ENCODE results near the gene ACO2. TPM values are rescaled to one million over a fixed set of nuclear protein-coding genes. Genes with fewer than 3 reads are reported as not detected.

ACO2 gene
- total and polyA plus RNA-seq, 2 of the 13 experiments (the other 11 are each of a cell fraction or from before 2014, with no cell fraction given): 19.2 to 45.6 TPM

DNA sequence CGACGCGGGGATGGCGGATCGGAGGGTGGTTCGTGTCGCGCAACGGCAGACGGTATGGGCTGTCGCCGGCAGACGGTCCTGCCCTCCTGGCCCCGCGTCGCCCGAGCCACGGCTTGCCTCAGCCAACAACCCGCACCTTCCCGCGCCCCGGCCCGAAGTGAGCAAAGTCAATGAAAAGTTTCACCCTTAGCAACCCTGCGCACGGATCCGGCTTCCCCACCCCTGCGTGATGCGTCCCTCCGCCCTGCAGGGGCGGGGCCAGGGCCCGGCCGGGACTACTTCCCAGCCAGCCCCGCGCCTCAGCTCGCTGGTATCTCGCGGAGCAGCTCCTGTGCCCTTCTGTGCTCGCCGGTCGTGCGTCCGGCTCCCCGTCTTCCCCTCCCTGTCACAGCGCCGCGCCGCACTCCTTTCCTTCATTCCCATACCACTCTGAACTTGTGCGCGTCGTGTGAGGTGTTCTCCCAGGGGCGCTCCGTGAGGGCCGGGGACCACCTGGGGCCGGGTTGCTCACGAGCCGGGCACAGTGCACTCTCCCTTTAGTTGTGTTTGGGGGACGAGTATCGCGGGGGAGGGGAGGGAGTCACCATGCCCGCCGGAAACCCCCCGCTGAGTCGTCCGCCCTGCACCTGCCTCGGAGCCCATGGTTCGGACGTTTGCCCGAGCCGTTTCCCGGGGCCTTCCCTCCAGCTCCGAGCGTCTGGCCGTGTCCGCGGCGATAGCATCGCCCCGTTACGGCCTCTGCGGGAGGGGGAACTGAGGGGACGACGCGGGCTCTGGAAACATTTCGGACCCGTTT, 22.1 kb upstream of the ACO2 start, which contains the start of gene TOB2 (continued):
- TF ChIP-seq ZNF513 (CRISPR knock-in tag; conservative IDR thresholded peaks at IDR 0.05) (peak; percentile 98; the same call in 1 of the 2 replicates), ATF5 (CRISPR knock-in tag; IDR thresholded peaks at IDR 0.05; ENCODE audit: low read depth) (peak; percentile 91), ZNF317 (CRISPR knock-in tag; IDR thresholded peaks at IDR 0.05) (peak; percentile 86), RXRB (CRISPR knock-in tag; IDR thresholded peaks at IDR 0.05; ENCODE audit: borderline replicate concordance) (peak; percentile 92), FOXK1 (CRISPR knock-in tag; IDR thresholded peaks at IDR 0.05; ENCODE audit: borderline replicate concordance, low read depth) (peak; percentile 89; the same call in 1 of the 2 replicates), SALL1 (CRISPR knock-in tag; IDR thresholded peaks at IDR 0.05) (peak; percentile 96), ZNF138 (CRISPR knock-in tag; IDR thresholded peaks at IDR 0.05; ENCODE audit: low read depth) (peak; percentile 82; the same call in 1 of the 2 replicates), FOXM1 (CRISPR knock-in tag; IDR thresholded peaks at IDR 0.05) (no peak), ZNF790 (CRISPR knock-in tag; IDR thresholded peaks at IDR 0.05; ENCODE audit: borderline replicate concordance) (peak; percentile 97), RNF2 (conservative IDR thresholded peaks at IDR 0.05; ENCODE audit: low read depth) (no peak; the same call in 1 of the 2 replicates), NFKB2 (CRISPR knock-in tag; IDR thresholded peaks at IDR 0.05; ENCODE audit: borderline replicate concordance) (peak; percentile 97), TAF15 (IDR thresholded peaks at IDR 0.05; ENCODE audit: low read depth, low read length, poor library complexity, severe bottlenecking) (peak; percentile 96), ZFP36L2 (CRISPR knock-in tag; IDR thresholded peaks at IDR 0.05) (peak; percentile 95; the same call in 1 of the 2 replicates), ZNF12 (CRISPR knock-in tag; IDR thresholded peaks at IDR 0.05) (peak; percentile 88), HNRNPLL (IDR thresholded peaks at IDR 0.05; ENCODE audit: low read depth, low read length, poor library complexity, severe bottlenecking) (peak; percentile 61), GTF2F1 (IDR thresholded peaks at IDR 0.05; ENCODE audit: low read length) (peak; percentile 86), NR2F6 (IDR thresholded peaks at IDR 0.05) (peak; percentile 63), NR2F6 (CRISPR knock-in tag; IDR thresholded peaks at IDR 0.05) (peak; percentile 89), CENPT (CRISPR knock-in tag; IDR thresholded peaks at IDR 0.05; ENCODE audit: low read depth) (peak; percentile 86), U2AF1 (optimal IDR thresholded peaks at IDR 0.05; ENCODE audit: low read depth, low read length) (peak; percentile 98)
- TF ChIP-seq, protein P1, sequence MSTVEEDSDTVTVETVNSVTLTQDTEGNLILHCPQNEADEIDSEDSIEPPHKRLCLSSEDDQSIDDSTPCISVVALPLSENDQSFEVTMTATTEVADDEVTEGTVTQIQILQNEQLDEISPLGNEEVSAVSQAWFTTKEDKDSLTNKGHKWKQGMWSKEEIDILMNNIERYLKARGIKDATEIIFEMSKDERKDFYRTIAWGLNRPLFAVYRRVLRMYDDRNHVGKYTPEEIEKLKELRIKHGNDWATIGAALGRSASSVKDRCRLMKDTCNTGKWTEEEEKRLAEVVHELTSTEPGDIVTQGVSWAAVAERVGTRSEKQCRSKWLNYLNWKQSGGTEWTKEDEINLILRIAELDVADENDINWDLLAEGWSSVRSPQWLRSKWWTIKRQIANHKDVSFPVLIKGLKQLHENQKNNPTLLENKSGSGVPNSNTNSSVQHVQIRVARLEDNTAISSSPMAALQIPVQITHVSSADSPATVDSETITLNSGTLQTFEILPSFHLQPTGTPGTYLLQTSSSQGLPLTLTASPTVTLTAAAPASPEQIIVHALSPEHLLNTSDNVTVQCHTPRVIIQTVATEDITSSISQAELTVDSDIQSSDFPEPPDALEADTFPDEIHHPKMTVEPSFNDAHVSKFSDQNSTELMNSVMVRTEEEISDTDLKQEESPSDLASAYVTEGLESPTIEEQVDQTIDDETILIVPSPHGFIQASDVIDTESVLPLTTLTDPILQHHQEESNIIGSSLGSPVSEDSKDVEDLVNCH (CRISPR knock-in tag; IDR thresholded peaks at IDR 0.05): no peak
- TF ChIP-seq, protein P2, sequence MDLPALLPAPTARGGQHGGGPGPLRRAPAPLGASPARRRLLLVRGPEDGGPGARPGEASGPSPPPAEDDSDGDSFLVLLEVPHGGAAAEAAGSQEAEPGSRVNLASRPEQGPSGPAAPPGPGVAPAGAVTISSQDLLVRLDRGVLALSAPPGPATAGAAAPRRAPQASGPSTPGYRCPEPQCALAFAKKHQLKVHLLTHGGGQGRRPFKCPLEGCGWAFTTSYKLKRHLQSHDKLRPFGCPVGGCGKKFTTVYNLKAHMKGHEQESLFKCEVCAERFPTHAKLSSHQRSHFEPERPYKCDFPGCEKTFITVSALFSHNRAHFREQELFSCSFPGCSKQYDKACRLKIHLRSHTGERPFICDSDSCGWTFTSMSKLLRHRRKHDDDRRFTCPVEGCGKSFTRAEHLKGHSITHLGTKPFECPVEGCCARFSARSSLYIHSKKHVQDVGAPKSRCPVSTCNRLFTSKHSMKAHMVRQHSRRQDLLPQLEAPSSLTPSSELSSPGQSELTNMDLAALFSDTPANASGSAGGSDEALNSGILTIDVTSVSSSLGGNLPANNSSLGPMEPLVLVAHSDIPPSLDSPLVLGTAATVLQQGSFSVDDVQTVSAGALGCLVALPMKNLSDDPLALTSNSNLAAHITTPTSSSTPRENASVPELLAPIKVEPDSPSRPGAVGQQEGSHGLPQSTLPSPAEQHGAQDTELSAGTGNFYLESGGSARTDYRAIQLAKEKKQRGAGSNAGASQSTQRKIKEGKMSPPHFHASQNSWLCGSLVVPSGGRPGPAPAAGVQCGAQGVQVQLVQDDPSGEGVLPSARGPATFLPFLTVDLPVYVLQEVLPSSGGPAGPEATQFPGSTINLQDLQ (CRISPR knock-in tag; IDR thresholded peaks at IDR 0.05): peak; percentile 93; the same call in 1 of the 2 replicates
- TF ChIP-seq, protein P3, sequence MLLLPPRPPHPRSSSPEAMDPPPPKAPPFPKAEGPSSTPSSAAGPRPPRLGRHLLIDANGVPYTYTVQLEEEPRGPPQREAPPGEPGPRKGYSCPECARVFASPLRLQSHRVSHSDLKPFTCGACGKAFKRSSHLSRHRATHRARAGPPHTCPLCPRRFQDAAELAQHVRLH (CRISPR knock-in tag; IDR thresholded peaks at IDR 0.05; ENCODE audit: borderline replicate concordance, low read depth): peak; percentile 99

Data from HepG2 (cell line).